HG03469 (cell line): ENCODE measurements around the gene CPLX3.

Experiments used
- ATAC-seq: cut with Tn5 transposase; IDR thresholded peaks from one replicate; pipeline ENCODE4 v1.9.1; 2021; ENCODE audit warnings: mild to moderate bottlenecking, moderate library complexity, moderate number of reproducible peaks; ENCODE audit not compliant: unreplicated experiment

Gene CPLX3

GRCh38 chr15:74801311-74801997 lies 25.0 kb upstream of the CPLX3 start:
- no peak for ATAC-seq

DNA sequence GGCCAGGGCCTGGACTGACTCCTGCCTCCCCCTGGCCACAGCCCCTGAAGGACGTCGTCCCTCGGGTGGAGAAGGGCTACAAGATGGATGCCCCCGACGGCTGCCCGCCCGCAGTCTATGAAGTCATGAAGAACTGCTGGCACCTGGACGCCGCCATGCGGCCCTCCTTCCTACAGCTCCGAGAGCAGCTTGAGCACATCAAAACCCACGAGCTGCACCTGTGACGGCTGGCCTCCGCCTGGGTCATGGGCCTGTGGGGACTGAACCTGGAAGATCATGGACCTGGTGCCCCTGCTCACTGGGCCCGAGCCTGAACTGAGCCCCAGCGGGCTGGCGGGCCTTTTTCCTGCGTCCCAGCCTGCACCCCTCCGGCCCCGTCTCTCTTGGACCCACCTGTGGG lies 24.1 kb upstream of the CPLX3 start:
- no peak for ATAC-seq

DNA sequence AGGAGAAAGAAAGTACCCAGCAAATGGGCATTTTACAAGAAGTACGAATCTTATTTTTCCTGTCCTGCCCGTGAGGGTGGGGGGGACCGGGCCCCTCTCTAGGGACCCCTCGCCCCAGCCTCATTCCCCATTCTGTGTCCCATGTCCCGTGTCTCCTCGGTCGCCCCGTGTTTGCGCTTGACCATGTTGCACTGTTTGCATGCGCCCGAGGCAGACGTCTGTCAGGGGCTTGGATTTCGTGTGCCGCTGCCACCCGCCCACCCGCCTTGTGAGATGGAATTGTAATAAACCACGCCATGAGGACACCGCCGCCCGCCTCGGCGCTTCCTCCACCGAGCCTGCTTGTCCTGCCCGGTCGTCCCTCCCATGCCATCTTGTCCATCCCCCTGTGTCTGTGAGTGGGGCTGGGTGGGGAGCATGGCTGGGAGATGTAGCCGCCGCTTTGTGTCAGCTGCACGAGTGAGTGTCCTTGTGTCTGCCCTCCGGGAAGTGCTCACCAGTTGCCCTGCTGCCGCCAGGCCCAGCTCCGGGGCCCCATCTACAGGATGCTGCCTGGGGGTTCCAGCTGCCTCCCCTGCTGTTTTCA lies 23.5 kb upstream of the CPLX3 start:
- no peak for ATAC-seq

- no peak for ATAC-seq
These were observed 21.5 kb upstream of the CPLX3 start for GRCh38 chr15:74804935-74805334.

GRCh38 chr15:74807282-74807681 lies 19.1 kb upstream of the CPLX3 start:
- no peak for ATAC-seq

DNA sequence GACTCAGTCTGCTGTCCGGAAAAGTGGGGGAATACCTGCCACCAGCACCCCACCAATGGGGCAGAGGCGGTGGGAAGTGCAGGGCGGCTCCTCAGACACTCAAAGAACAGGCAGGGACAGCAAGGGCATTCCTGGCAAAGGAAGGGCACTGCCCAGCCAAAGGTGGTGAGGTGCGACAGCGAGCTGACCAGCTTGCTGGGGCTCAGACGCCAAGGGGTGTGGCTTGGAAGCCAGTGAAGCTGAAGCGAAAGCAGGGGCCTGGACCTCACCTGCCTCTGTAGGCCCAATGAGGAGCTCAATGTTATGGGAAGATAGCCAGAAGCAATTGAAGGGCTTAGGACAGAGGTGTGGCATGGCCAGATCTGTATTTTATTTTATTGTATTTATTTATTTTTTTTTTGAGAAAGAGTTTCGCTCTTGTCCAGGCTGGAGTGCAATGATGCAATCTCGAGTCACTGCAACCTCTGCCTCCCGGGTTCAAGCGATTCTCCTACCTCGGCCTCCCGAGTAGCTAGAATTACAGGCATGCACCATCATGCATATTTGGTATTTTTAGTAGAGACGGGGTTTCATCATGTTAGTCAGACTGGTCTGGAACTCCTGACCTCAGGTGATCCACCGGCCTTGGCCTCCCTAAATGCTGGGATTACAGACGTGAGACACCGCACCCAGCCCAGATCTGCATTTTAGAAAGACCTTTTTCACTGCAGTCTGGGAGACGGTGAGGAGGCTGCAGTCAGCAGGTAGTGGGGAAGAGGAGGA lies 18.2 kb upstream of the CPLX3 start:
- ATAC-seq: no peak

- no peak for ATAC-seq
These were observed 17.6 kb upstream of the CPLX3 start for GRCh38 chr15:74808840-74809229.

- no peak for ATAC-seq
These were observed 17.2 kb upstream of the CPLX3 start for GRCh38 chr15:74809242-74809641.

DNA sequence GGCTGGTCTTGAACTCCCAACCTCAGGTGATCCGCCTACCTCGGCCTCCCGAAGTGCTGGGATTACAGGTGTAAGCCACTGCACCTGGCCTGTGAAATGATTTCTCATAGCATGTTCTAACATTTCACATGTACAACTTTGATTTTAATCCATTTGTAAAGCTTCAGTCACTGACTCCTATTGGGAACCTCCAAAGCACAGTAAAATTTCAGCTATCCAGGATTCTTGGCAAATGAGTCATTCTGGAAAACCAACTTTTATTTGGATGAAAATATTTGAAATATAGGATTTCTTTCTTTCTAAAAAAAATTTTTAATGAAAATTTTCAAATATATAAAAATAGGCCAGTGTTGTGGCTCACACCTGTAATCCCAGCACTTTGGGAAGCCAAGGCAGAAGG lies 16.5 kb upstream of the CPLX3 start:
- ATAC-seq: no peak

DNA sequence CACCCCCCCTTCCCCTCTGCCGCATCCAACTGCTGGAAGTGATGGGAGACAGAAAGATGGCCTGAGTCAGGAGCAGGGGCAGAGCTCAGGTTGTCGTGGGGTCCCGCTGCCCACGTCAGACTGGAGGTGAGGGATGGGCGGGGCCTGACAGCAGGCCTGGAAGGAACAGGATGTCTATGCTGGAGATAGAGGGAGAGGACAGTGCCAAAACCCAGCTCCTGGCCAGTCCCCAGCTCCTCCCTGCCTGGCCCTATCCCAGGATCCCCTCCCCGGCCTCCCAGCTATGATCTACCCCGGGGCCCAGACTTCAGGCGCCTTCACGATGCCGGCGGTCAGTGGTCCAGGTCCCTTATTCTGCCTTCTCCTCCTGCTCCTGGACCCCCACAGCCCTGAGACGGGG lies 13.9 kb upstream of the CPLX3 start, which contains the start of gene LMAN1L:
Gene LMAN1L (plus strand): TSS at position 303 of the 400 bp plus-strand sequence. CDS start 20 bp downstream, at position 323.
- ATAC-seq: no peak

- ATAC-seq: no peak
These were observed 11.1 kb upstream of the CPLX3 start for GRCh38 chr15:74815121-74815934.

DNA sequence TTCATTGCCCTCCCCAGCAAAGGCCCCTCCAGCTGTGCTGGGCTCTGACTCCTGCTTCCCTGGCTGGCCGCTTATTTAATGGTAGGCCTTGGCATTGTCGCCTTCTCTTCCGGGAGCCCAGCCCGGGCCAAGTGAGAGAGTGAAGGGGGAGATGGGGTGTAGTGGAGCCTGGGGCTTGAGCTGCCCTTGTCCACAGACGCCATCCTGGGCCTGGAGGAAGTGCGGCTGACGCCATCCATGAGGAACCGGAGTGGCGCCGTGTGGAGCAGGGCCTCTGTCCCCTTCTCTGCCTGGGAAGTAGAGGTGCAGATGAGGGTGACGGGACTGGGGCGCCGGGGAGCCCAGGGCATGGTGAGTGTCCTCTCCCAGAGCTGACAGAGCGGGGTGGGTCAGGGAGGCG lies 10.5 kb upstream of the CPLX3 start:
- no peak for ATAC-seq

GRCh38 chr15:74816624-74817369 lies 9.6 kb upstream of the CPLX3 start:
- ATAC-seq: no peak

- no peak for ATAC-seq
These were observed 9.1 kb upstream of the CPLX3 start for GRCh38 chr15:74817370-74817737.

DNA sequence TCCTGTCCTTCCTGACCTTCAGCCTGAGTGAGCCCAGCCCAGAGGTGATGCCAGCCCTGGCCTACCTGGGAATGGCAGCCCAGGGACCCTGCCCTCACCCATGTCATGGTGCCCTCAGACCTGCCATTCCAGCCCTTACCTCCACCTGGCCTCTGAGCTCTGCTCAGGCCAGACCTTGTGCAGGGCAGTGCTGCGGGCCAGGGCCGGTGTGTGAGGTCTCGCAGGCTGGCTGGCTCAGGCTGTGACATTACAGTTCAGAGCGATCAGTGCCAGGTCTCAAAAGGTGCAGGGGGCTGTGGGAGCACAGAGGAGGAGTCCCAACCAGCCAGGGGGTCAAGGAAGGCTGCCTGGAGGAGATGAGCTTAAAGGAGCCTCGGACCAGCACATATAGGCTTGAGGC lies 6.4 kb upstream of the CPLX3 start:
- no peak for ATAC-seq

GRCh38 chr15:74821091-74821789 lies 5.2 kb upstream of the CPLX3 start:
- ATAC-seq: no peak

- ATAC-seq: no peak
These were observed 4.7 kb upstream of the CPLX3 start for GRCh38 chr15:74821790-74822158.

GRCh38 chr15:74822233-74822632 lies 4.2 kb upstream of the CPLX3 start:
- no peak for ATAC-seq

DNA sequence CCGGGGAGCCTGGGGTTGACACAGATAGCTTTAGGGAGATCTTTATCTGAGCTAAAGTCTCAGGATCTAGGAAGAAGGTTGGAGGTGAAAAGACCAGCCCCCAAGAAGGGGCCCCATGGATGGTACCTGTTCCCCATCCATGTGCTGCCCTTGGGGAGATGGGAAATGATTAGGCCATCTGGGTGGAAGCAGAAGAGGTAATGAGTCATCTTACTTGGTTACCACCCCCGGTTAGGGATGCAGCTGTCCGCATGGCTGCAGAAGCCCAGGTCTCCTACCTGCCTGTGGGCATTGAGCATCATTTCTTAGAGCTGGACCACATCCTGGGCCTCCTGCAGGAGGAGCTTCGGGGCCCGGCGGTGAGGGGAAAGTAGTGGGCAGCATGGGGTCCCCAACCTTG lies 3.1 kb upstream of the CPLX3 start:
- ATAC-seq: no peak

- no peak for ATAC-seq
These were observed 1.5 kb upstream of the CPLX3 start for GRCh38 chr15:74824976-74825375.
